SU-DHL-6 (cell line): ENCODE data around the gene TRIP4.

Experiments
- EZH2phosphoT487 ChIP-seq: fragments of 200-600 bp; sonication (generic), shearing (Covaris generic); conservative IDR thresholded peaks from 2 replicates; pipeline ENCODE4 v1.6.1; 2018; ENCODE audit warnings: mild to moderate bottlenecking, antibody characterized with exemption, low read length, moderate library complexity, mixed read lengths
- TF ChIP-seq, protein P1 (sequence below): fragments of 200-600 bp; sonication (generic); IDR thresholded peaks from one replicate; pipeline ENCODE4 v1.5.1; 2017; ENCODE audit warnings: antibody characterized with exemption, mild to moderate bottlenecking, low read length, moderate library complexity; ENCODE audit not compliant: insufficient read depth, poor library complexity, severe bottlenecking

GRCh38 chr15:64425221-64425620, 37.6 kb downstream of the TRIP4 start:
- no peak for TF ChIP-seq EZH2phosphoT487
- TF ChIP-seq, protein P1, sequence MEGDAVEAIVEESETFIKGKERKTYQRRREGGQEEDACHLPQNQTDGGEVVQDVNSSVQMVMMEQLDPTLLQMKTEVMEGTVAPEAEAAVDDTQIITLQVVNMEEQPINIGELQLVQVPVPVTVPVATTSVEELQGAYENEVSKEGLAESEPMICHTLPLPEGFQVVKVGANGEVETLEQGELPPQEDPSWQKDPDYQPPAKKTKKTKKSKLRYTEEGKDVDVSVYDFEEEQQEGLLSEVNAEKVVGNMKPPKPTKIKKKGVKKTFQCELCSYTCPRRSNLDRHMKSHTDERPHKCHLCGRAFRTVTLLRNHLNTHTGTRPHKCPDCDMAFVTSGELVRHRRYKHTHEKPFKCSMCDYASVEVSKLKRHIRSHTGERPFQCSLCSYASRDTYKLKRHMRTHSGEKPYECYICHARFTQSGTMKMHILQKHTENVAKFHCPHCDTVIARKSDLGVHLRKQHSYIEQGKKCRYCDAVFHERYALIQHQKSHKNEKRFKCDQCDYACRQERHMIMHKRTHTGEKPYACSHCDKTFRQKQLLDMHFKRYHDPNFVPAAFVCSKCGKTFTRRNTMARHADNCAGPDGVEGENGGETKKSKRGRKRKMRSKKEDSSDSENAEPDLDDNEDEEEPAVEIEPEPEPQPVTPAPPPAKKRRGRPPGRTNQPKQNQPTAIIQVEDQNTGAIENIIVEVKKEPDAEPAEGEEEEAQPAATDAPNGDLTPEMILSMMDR = no peak
